Measurements from ENCODE around the gene UGP2.

DNA sequence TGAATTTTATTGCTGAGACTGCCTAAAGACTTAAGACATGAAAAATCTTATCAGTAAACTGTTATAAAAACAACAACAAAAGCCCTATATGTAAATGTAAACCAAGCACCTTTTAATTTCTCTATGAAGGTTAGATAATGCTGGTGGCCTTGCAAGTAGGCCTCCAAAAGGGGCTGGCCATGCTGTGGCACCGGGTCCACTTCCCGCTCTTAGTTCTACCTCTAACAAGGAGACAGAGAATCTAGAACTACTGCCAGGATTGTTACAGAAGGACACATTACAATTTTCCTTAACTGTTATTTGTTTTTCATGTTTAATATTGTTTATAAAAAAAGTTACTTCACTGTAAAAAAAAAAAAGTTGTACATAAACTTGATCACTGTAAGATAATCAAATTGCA is 49.0 kb downstream of the UGP2 start:
- TF ChIP-seq POLR2A (IDR thresholded peaks at IDR 0.05; ENCODE audit: low read length) (no peak), GATA1 (IDR thresholded peaks at IDR 0.05; ENCODE audit: low read depth, low read length) (no peak)

Measured in erythroblast (primary cell).